ENCODE measurements around the gene LRMDA.

Gene LRMDA

DNA sequence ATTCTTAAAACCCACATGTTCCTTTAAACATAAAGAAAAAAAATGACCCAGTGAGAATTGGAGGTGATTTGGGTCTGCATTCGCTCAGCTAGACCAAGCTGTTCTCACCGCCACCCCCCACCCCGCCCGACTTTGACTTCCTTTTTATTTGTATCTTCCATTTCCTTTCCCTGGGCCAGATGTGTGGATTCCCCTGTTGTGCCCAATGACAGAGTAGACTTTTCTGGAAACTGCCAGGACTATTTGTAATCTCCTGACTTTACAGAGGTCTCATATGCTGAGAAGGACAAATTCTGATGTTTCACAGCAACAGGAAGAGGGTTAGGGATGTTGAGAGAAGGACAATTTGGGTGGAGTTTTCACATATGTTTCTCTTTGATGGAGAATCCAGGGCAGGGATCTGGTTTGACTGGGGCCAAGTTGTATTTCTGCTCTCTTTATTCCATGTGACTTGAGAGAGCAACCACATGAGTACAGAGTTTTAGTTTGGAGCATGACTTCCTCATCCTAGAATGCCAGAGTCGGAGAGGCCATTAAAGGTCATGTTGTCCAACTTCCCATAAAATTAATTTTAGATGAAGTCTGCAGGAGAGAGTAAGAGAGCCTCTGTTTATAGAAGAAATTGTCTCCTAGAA lies 1023.2 kb downstream of the LRMDA start:
- CTCF ChIA-PET: no interaction called here
- no peak for DNase-seq
- Mint-ChIP-seq H3K4me1 (no peaks in the 10 kb centered on the region), H3K36me3 (no peaks in the 10 kb centered on the region), H3K4me3 (no peak overlapping the region), H3K27ac (no peak overlapping the region), H3K27me3 (no peaks in the 10 kb centered on the region), H3K9me3 (peaks cover 7% of the 10 kb centered on the region)

DNA sequence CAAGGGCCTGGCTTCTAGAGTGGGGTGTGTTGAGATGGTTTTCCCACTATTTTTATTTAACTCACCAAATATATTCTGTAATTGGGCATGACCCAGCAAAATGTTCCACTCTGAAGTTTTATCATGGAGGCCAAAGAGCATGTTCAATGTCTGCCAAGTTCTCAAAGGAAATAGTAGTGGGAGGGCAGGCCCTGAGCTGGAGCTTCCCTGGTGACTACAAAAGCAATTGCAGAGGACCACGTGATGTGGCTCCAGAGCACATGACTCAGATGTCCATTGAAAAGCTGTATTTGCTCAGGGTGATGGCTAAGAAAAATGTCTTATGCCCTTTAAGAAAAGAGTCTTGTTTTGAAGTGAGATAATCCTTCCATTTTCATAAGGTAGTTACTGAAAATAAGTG lies 1024.8 kb downstream of the LRMDA start:
- DNase-seq: no peak
- H3K4me1 Mint-ChIP-seq: no peaks in the 10 kb centered on the region
- no peaks in the 10 kb centered on the region for H3K27me3 Mint-ChIP-seq
- no peak overlapping the region for H3K27ac Mint-ChIP-seq
- CTCF ChIA-PET: no interaction called here
- no peak overlapping the region for H3K4me3 Mint-ChIP-seq
- H3K9me3 Mint-ChIP-seq: peaks cover 7% of the 10 kb centered on the region
- H3K36me3 Mint-ChIP-seq: no peaks in the 10 kb centered on the region

DNA sequence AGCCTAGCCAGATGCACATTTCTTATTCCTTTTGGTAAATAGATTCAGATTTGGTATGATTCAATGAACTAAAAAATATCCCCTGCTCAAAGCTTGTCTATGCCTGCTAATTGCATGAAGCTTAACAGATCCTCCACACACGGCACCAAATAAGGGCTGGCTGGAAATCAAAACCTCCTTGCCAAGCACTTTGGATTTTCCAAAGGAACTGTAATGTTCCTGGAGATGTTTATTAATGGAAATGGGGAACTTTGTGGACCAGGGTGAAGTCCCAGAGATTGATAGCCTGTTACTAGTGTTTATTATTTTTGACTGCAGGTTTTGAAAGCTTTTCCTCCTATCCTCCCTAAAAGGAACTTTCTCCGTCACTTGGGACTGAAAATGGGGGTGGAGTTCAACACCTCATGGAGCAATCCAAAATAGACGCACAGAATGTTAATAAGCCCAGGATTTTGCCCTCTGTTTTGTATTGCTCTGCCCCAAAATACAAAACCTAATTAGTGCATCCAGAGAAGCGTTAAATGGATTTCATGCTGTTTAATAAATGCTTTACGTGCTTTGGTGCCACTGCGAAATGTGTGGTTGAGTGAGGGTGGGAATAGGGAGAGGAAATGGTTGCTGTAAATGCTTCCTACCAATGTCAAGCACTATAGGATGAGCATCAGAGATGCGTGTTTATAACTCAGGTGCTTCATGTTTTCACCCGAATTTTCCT lies 1027.7 kb downstream of the LRMDA start:
- no peak overlapping the region for H3K27ac Mint-ChIP-seq
- CTCF ChIA-PET: no interaction called here
- H3K9me3 Mint-ChIP-seq: peaks cover 5% of the 10 kb centered on the region
- H3K36me3 Mint-ChIP-seq: no peaks in the 10 kb centered on the region
- H3K4me1 Mint-ChIP-seq: no peaks in the 10 kb centered on the region
- no peak overlapping the region for H3K4me3 Mint-ChIP-seq
- DNase-seq: no peak
- no peaks in the 10 kb centered on the region for H3K27me3 Mint-ChIP-seq

DNA sequence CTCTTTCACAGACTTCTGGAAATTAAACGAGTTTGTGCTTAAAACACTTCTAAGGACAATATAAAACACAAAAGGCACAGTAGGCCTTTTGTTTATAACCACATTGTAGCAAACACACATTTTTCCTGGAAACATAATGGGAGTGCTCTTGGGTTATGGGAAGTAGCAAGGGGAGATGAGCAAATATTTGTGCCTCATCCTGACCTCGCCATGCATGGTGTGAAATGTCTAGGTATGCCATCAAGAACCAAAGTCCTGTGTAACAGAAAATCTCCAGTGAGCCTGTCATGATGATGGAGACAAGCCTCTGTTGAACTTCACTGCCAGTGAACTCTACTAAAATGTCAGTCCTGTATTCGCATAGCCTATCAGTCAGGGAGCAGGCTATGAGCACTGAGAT lies 1029.6 kb downstream of the LRMDA start:
- H3K9me3 Mint-ChIP-seq: peaks cover 2% of the 10 kb centered on the region
- DNase-seq: no peak
- H3K36me3 Mint-ChIP-seq: no peaks in the 10 kb centered on the region
- no peaks in the 10 kb centered on the region for H3K4me1 Mint-ChIP-seq
- no peak overlapping the region for H3K4me3 Mint-ChIP-seq
- CTCF ChIA-PET: no interaction called here
- H3K27me3 Mint-ChIP-seq: no peaks in the 10 kb centered on the region
- no peak overlapping the region for H3K27ac Mint-ChIP-seq

DNA sequence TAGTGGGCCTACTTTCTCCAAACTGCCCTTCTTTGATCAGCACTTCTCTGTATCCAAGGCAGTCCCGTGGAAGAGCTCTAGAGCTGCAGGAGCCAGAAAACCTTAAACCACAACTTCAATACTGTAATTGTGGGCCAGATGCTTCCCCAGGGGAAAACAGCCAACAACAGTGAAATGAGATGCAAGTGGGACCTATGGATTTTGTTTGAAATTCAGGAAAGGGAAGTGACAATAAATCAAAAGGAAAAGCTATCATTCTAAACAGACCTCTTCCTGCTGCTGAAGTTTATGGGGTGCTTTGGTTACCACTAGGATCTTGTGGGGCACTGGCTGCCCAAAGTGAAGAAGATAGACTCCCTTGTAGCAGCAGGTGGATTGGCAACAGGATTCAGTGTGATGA lies 1031.7 kb downstream of the LRMDA start:
- H3K4me1 Mint-ChIP-seq: no peaks in the 10 kb centered on the region

DNA sequence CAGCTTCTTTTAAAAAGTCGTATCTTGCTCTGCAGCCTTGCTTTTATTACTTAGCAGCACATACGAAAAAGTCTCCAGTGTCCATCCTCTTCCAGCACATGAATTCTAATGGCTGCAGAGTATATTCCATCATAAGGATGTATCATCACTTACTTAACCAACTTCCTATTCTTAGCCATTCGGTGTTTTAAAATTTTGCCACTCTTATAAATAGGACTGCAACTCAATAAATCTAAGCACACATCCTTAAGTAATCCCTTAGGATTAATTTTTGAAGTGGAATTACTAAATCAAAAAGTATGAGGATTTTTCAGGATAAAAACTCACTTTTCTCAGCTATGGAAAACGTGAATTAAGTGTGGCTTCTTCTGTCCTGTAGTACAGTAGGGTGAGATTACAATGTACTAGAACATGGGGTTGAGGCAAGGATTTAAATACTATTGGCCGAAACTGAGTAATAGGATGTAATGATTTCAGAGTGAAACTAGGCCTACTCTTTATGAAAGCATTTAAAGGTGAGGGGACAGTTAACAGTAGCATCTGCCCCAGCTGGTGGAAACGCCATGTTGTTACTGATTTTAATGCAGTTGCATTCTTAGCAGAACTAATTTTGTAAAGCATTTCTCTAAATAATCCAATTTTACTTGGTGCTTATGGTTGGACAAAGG lies 1035.5 kb downstream of the LRMDA start:
- H3K27ac Mint-ChIP-seq: no peak overlapping the region
- CTCF ChIA-PET: no interaction called here
- H3K27me3 Mint-ChIP-seq: no peaks in the 10 kb centered on the region
- no peaks in the 10 kb centered on the region for H3K4me1 Mint-ChIP-seq
- H3K4me3 Mint-ChIP-seq: no peak overlapping the region
- peaks cover 3% of the 10 kb centered on the region for H3K9me3 Mint-ChIP-seq
- DNase-seq: no peak
- H3K36me3 Mint-ChIP-seq: no peaks in the 10 kb centered on the region

More for the DNA sequence above, 1031.7 kb downstream of the LRMDA start:
- CTCF ChIA-PET: no interaction called here
- no peak for DNase-seq
- Mint-ChIP-seq H3K27ac (no peak overlapping the region), H3K4me3 (no peak overlapping the region), H3K9me3 (peaks cover 3% of the 10 kb centered on the region), H3K36me3 (no peaks in the 10 kb centered on the region), H3K27me3 (no peaks in the 10 kb centered on the region)

DNA sequence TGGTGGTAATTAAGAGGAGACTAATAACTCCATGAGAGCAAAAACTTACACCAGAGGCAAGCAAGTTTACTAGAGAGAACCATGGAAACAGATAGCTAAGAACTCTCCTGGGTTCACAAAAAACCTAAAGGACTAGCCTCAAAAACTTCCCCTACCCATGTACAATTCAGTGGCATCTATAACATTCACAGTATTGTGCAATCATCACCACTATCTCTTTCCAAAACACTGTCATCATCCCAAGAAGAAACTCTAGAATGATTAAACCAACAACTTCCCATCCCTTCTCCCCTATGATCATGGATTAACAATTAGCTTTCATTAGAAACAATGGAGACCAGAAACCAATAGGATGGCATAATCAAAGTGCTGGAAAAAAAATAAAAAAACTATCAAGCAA lies 1038.3 kb downstream of the LRMDA start:
- no peak for DNase-seq
- Mint-ChIP-seq H3K36me3 (no peaks in the 10 kb centered on the region), H3K27me3 (no peaks in the 10 kb centered on the region), H3K9me3 (peaks cover 3% of the 10 kb centered on the region), H3K4me1 (no peaks in the 10 kb centered on the region), H3K4me3 (no peak overlapping the region), H3K27ac (no peak overlapping the region)
- CTCF ChIA-PET: no interaction called here

DNA sequence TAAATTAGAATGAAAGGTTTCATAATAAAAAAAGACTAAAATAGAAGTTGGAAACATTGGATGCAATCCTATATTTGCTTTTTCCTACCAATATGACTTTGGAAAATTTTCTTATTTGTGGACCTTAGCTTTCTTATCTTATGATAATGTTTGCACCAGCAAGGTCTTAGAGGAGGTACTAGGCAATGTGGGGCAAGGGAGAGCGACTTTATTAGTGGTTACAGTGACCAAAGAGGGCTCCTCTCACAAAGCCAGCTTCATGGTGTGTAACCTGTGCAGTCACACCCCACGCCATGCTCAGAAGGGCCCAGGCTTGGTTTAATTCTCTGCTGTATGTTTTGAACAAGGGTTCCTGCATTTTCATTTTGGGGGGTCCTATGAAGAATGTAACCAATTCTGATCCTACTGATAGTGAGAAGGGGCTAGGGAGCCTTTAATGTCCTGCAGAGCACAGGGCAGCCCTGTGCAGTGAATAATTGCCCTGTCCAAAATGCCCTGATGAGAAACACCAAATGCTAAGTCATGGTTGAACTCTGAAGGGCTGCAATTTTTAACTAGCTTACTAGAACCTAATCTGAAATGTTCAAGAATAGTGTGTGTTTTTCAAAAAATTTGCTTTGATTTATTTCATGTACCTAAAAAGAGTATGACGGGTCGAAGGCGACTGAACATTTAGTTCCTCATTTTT lies 1047.8 kb downstream of the LRMDA start:
- H3K36me3 Mint-ChIP-seq: no peaks in the 10 kb centered on the region
- no peak overlapping the region for H3K27ac Mint-ChIP-seq
- DNase-seq: no peak
- H3K9me3 Mint-ChIP-seq: peaks cover 4% of the 10 kb centered on the region
- no peaks in the 10 kb centered on the region for H3K27me3 Mint-ChIP-seq
- CTCF ChIA-PET: no interaction called here
- no peaks in the 10 kb centered on the region for H3K4me1 Mint-ChIP-seq
- H3K4me3 Mint-ChIP-seq: no peak overlapping the region

DNA sequence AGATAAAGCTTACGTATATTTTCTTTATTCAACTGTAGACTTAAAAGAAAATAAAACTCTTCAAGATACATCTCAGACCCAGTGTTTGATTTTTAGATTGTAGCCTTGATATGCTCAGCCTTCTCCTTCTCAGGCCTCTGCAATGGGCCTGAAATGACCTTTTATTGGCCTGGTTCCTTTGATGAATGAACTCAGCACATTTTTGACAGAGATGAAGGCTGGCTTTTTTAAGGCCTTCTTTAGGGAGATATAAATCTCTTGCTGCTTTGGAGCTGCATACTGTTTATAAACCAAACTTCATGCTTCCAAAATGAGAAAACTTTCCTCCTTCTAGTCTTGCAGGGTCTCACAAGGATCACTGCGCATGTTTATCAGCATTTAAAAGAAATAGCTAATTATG lies 1049.8 kb downstream of the LRMDA start:
- H3K4me3 Mint-ChIP-seq: no peak overlapping the region
- no peaks in the 10 kb centered on the region for H3K27me3 Mint-ChIP-seq
- no peak for DNase-seq
- no peaks in the 10 kb centered on the region for H3K4me1 Mint-ChIP-seq
- H3K36me3 Mint-ChIP-seq: no peaks in the 10 kb centered on the region
- CTCF ChIA-PET: no interaction called here
- peaks cover 4% of the 10 kb centered on the region for H3K9me3 Mint-ChIP-seq
- H3K27ac Mint-ChIP-seq: no peak overlapping the region

DNA sequence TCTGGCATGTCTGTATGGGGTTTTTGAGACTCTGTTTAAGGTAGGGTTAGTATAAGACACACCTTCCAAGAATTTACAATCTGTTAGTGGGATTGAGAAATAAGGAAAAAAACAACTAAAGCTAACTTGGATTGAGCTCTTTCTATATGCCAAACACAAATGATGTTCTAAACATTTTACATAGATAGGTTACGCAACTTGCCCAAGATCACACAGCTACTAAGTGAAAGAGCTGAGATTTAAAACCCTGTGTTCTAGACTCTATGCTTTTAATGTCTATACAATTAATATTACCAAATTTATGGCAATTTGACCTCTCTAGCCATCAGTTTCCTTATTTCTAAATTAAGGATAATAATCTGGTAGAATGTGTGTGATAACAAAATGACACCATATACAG lies 1056.2 kb downstream of the LRMDA start:
- no peaks in the 10 kb centered on the region for H3K36me3 Mint-ChIP-seq
- DNase-seq: no peak
- no peak overlapping the region for H3K4me3 Mint-ChIP-seq
- peaks cover 14% of the 10 kb centered on the region for H3K9me3 Mint-ChIP-seq
- no peak overlapping the region for H3K27ac Mint-ChIP-seq
- no peaks in the 10 kb centered on the region for H3K4me1 Mint-ChIP-seq
- no peaks in the 10 kb centered on the region for H3K27me3 Mint-ChIP-seq
- CTCF ChIA-PET: no interaction called here

DNA sequence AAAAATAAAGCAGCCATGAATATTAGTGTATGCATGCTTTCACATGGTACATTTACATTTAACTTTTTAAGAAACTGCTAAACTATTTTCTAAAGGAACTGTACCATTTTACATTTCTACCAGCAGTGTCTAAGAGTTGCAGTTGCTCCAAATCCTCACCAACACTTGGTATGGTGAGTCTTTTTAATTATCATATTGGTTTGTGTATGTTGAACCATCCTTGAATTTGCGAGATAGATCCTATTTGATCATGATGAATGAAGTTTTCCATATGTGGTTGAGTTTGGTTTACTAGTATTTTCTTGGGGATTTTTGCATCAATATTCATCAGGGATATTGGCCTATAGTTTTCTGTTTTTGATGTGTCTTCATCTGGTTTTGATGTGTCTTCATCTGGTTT lies 1057.2 kb downstream of the LRMDA start:
- CTCF ChIA-PET: no interaction called here
- H3K9me3 Mint-ChIP-seq: peaks cover 15% of the 10 kb centered on the region

DNA sequence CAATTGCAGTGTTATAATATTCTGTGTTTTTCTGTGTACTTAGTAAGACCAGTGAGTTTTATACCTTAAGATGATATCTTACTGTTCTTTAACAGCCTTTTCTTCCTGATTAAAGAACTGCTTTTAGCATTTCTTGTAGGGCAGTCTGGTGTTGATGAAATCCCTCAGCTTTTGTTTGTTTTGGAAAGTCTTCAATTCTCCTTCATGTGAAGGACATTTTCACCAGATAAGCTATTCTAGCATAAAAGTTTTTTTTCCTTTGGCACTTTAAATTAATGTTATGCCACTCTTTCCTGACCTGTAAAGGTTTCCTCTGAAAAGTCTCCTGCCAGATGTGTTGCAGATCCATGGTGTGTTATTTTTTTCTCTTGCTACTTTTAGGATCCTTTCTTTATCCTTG lies 1059.8 kb downstream of the LRMDA start:
- no peak overlapping the region for H3K4me3 Mint-ChIP-seq
- DNase-seq: no peak
- no peak overlapping the region for H3K27ac Mint-ChIP-seq
- H3K27me3 Mint-ChIP-seq: no peaks in the 10 kb centered on the region
- no peaks in the 10 kb centered on the region for H3K4me1 Mint-ChIP-seq
- H3K36me3 Mint-ChIP-seq: no peaks in the 10 kb centered on the region
- peaks cover 15% of the 10 kb centered on the region for H3K9me3 Mint-ChIP-seq
- CTCF ChIA-PET: no interaction called here

More for the DNA sequence above, 1057.2 kb downstream of the LRMDA start:
- no peak overlapping the region for H3K27ac Mint-ChIP-seq
- no peaks in the 10 kb centered on the region for H3K27me3 Mint-ChIP-seq
- no peak overlapping the region for H3K4me3 Mint-ChIP-seq
- DNase-seq: no peak
- H3K4me1 Mint-ChIP-seq: no peaks in the 10 kb centered on the region
- H3K36me3 Mint-ChIP-seq: no peaks in the 10 kb centered on the region

DNA sequence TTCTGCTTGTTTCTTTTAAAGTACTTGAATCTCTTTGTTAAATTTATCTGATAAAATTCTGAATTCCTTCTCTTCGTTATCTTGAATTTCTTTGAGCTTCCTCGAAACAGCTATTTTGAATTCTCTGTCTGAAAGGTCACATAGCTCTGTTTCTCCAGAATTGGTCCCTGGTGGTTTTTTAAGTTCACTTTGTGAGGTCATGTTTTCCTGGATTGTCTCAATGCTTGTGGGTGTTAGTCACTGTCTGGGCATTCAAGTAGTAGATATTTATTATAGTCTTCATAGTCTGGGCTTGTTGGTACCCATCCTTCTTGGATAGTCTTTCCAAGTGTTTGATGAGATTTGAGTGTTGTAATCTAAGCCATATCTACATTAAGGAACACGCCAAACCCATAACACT lies 1060.6 kb downstream of the LRMDA start:
- CTCF ChIA-PET: no interaction called here
- H3K36me3 Mint-ChIP-seq: no peaks in the 10 kb centered on the region

DNA sequence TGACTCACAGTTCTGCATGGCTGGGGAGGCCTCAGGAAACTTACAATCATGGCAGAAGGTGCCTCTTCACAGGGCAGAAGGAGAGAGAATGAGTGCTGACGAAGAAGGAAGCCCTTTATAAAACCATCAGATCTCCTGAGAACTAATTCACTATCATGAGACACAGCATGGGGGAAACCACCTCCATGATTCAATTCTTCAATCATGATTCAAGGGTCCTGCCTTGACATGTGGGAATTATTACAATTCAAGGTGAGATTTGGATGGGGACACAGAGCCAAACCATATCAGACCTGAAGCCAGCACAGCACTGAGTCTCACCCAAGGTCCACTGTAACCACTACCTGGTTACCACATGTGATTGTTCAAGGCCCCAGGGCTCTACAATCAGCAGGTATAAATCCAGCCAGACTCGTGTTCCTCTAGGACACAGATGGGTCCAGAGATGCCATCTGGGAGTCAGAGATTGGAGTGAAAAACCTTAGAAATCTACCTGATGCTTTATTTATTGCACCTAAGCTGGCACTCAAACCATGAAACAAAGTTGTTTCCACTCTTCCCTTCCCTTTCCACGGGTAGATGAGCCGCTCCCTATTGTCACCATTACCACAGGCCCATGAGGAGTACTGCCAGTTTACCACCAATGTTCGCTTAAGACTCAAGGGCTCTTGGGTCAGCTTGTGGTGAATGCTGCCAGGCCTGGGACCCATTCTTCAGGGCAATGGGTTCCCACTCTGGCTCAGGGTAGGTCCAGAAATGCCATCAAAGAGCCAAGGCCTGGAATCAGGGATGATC lies 1061.5 kb downstream of the LRMDA start:
- CTCF ChIA-PET: no interaction called here
- H3K9me3 Mint-ChIP-seq: peaks cover 12% of the 10 kb centered on the region
- no peak for DNase-seq
- H3K36me3 Mint-ChIP-seq: no peaks in the 10 kb centered on the region
- H3K27ac Mint-ChIP-seq: no peak overlapping the region
- H3K4me3 Mint-ChIP-seq: no peak overlapping the region
- no peaks in the 10 kb centered on the region for H3K27me3 Mint-ChIP-seq
- H3K4me1 Mint-ChIP-seq: no peaks in the 10 kb centered on the region

More for the DNA sequence above, 1060.6 kb downstream of the LRMDA start:
- Mint-ChIP-seq H3K9me3 (peaks cover 15% of the 10 kb centered on the region), H3K27ac (no peak overlapping the region), H3K4me1 (no peaks in the 10 kb centered on the region), H3K4me3 (no peak overlapping the region), H3K27me3 (no peaks in the 10 kb centered on the region)
- no peak for DNase-seq
